Cortex of kidney (tissue), 1 donor: ENCODE data around the gene ERN2.
"Not testable (repeated sequence)": the region's sequence is repeated elsewhere in the genome, so short reads cannot be mapped to it uniquely, and the experiment has no call there.

Experiments used
- DNase-seq: peaks from one replicate; lab custom pipeline; 2025; lab: John Stamatoyannopoulos, UW

ERN2 gene

GRCh38 chr16:23712976-23713375 lies at the start of gene ERN2:
Gene ERN2 (minus strand): TSS chr16:23713222. CDS start chr16:23713187, 35 bp downstream.
- DNase-seq = no peak

- DNase-seq = no peak
Measured at GRCh38 chr16:23757937-23758619, 45.1 kb upstream of the ERN2 start.

DNA sequence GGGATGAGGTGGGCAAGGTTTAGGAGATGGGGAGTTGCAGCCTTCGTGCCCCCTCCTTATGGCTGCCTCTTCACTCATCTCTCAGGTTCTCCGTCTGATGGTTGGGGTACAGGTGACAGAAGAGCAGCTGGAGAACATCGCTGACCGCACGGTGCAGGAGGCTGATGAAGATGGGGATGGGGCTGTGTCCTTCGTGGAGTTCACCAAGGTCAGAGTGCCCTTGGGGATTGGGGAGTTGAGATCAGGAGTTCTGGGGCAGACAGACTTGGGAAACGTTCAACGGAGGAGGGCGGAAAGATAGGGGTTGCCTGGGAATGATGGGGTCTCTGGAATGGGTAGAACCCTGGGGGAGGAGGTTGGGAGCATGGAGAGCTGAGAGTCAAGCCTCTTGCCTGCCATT lies 44.1 kb upstream of the ERN2 start:
- DNase-seq = no peak

DNA sequence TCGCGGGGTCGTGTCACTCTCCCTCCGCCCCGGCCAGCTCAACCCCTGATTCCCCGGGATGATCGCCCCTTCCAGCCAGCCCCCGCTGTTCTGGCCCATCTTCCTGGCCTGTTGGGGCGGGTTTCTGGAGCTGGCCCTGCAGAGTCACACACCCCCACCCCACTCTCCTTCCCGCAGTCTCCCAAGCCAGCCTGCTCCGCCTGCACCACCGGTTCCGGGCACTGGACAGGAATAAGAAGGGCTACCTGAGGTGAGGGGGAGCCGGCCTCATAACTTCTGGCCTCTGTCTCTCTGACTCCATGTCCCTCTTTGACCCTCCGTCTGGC lies 42.4 kb upstream of the ERN2 start:
- DNase-seq = no peak

DNA sequence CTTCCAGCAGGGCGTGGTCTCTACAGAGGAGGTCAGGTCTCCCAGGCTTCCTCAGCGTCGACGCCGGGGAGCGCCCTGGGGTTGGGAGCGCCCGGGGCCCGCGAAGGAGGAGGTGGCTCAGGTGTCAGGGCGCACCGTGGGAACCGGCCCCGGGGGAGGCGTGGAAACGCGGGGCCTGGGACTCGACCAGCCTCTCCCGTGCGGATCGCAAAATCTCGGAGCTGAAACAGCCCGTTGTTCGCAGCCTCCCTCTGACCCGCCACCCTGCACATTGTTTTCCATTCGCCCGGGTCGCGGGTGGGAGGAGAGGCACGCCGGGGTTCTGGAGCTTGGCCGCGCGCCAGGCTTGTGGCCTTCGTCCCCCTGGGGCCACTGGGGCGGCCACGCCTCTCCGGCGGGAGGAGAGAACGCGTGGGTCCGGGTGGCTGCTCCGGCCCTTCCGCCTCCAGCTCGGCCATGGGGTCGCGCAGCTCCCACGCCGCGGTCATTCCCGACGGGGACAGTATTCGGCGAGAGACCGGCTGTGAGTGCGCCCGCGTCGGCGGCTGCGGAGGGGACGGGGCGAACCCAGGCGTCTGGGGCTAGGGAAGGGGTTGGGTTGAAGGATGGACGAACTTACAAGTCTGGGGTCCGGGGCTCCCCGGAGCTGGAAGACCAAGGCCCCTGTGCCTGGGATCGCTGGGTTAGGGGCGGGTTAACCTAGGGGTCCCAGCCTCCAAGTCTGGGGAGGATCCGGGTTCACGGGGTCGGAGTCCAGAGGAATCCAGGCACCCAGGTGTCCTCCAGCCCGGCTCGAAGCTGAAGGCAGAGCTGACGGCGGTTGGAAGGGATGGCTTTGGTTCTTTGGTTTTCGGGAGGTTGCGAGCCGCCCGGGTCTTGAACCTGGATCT lies 41.8 kb upstream of the ERN2 start, which contains the start of gene CHP2:
Gene CHP2, plus strand, starts transcription at position 433 of the 890 bp plus-strand sequence. Its CDS starts 24 bp downstream, at position 457.
- no peak for DNase-seq

- no peak for DNase-seq
Measured at GRCh38 chr16:23753908-23754593, 41.0 kb upstream of the ERN2 start.

GRCh38 chr16:23751053-23751452 lies 38.0 kb upstream of the ERN2 start:
- not testable (repeated sequence) for DNase-seq

DNA sequence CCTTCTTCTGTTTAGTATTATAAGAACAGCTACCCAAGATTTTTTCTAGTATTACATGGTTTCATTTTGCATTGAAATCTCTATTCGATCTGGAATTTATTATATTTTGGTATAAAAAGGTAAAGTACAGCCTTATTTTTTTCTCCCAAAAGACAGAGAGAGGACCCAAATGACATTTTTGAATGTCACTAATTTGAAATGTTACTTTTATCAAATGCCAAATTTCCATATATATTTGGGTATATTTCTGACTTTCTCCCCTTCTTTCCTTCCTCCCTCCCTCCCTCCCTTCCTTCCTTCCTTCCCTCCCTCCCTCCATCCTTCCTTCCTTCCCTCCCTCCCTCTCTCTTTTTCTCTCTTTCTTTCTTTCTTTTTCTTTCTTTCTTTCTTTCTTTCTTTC lies 35.6 kb upstream of the ERN2 start:
- DNase-seq = no peak

- no peak for DNase-seq
Measured at GRCh38 chr16:23745263-23745662, 32.2 kb upstream of the ERN2 start.

DNA sequence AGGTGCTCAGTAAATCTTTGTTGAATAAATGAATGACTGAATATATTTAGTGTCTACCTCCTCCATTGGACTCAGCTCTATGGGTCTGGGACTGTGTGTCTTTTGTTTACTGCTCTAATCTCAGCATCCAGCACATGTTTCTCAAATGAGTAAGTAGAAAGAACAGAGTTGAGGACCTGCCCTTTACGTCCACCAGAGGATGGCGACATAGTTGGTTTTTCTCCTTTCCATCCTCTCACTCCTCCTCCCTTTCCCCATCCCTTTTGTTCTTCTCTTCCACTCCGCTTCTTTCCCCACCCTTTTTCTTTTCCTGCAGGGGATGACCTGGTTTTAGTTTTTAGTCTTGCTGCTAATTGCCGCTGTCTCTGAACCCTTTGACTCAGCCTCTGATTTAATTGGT lies 29.7 kb upstream of the ERN2 start:
- DNase-seq = no peak

DNA sequence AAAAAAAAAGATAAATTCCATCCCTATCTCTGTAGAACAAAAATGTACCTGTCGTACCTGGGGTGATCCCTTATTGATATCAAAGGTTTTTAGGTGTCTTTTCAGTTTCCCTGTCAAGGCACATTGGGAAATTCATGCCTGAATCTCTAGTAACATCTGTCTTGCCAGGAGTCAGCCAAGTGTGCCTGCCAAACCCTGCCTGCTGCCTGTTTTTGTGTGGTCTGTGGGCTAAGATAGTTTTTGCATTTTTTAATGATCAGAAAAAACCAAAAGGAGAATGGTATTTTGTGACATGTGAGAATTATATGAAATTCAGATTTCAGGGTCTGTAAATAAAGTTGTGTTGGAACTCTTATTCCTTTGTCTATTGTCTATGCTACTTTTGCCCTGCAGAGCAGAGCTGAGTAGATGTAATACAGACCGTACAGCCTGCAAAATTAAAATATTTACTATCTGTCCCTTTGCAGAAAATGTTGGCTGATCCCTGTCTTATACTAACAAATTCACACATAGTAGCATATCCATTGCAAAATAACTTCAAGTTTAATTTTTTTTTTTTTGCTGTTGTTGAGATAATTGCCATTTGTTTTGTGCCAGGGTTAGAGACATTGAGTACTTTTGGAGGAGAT lies 28.8 kb upstream of the ERN2 start:
- DNase-seq = no peak

- DNase-seq = no peak
Measured at GRCh38 chr16:23739516-23739915, 26.5 kb upstream of the ERN2 start.

GRCh38 chr16:23737423-23738028 lies 24.5 kb upstream of the ERN2 start:
- not testable (repeated sequence) for DNase-seq

GRCh38 chr16:23734176-23734893 lies 21.3 kb upstream of the ERN2 start:
- no peak for DNase-seq

GRCh38 chr16:23729503-23730424 lies 16.7 kb upstream of the ERN2 start:
- DNase-seq = no peak

- DNase-seq = no peak
Measured at GRCh38 chr16:23728112-23728477, 15.1 kb upstream of the ERN2 start.

- DNase-seq = no peak
Measured at GRCh38 chr16:23726710-23727109, 13.7 kb upstream of the ERN2 start.

DNA sequence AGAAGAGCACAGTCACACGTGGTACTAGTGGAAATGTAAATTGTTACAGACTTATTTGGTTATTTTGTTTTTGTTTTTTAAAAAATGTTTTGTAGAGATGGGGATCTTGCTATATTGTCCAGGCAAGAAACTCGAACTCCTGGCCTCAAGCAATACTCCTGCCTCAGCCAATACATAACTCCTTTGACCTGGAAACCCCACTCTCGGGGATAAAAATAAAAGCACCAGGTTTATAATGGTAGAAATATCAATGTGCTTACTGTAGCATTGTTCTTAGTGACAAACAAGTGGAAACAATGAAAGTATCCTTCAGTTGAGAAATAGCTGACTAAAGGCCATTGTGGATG lies 11.7 kb upstream of the ERN2 start:
- no peak for DNase-seq

- no peak for DNase-seq
Measured at GRCh38 chr16:23724096-23724784, 11.2 kb upstream of the ERN2 start.
